SK-N-SH treated with all-trans-retinoic acid at 6 μM for 48 hours (cell line): ENCODE results near the gene ORC3.

Experiments used
- ATAC-seq: fragments of 200-7000 bp; cut with Tn5 transposase; 3 replicates; pipeline ENCODE4 v1.9.1; 2020; ENCODE audit warnings: mild to moderate bottlenecking, moderate library complexity
- ARNTL ChIP-seq: fragments of 450-650 bp; formaldehyde crosslinking; IDR thresholded peaks from 2 replicates; pipeline ENCODE4 v1.5.0; 2020; ENCODE audit warnings: low read depth, mild to moderate bottlenecking, moderate library complexity, borderline replicate concordance
- BACH2 ChIP-seq: fragments of 250-450 bp; sonication (Bioruptor Pico); IDR thresholded peaks from 2 replicates; pipeline ENCODE4 v1.9.0; 2021; ENCODE audit warnings: mild to moderate bottlenecking, borderline replicate concordance
- CSDC2 ChIP-seq: fragments of 250-450 bp; sonication (Bioruptor Pico); IDR thresholded peaks from 2 replicates; pipeline ENCODE4 v1.5.0; 2020; ENCODE audit warnings: mild to moderate bottlenecking, moderate library complexity
- OSR1 ChIP-seq: fragments of 250-450 bp; sonication (Bioruptor Pico); IDR thresholded peaks from 2 replicates; pipeline ENCODE4 v1.8.0; 2022; ENCODE audit warnings: moderate library complexity, mild to moderate bottlenecking, inconsistent platforms
- PATZ1 ChIP-seq: fragments of 250-450 bp; sonication (Bioruptor Pico); IDR thresholded peaks from 2 replicates; pipeline ENCODE4 v1.8.0; 2020; ENCODE audit warnings: mild to moderate bottlenecking, moderate library complexity, borderline replicate concordance
- POU6F1 ChIP-seq: fragments of 250-450 bp; sonication (Bioruptor Pico); IDR thresholded peaks from 2 replicates; pipeline ENCODE4 v1.8.0; 2021; ENCODE audit warnings: low read depth, mild to moderate bottlenecking, moderate library complexity, borderline replicate concordance
- RARB ChIP-seq: fragments of 250-450 bp; sonication (Bioruptor Pico); IDR thresholded peaks from 2 replicates; pipeline ENCODE4 v1.8.0; 2021; ENCODE audit warnings: mild to moderate bottlenecking, moderate library complexity
- TOX ChIP-seq: fragments of 250-450 bp; sonication (Bioruptor Pico); IDR thresholded peaks from 2 replicates; pipeline ENCODE4 v1.8.0; 2021; ENCODE audit warnings: mild to moderate bottlenecking, moderate library complexity, borderline replicate concordance
- TSHZ2 ChIP-seq: fragments of 250-450 bp; sonication (Bioruptor Pico); IDR thresholded peaks from 2 replicates; pipeline ENCODE4 v1.5.0; 2020; ENCODE audit warnings: mild to moderate bottlenecking, moderate library complexity
- ZC3H10 ChIP-seq: fragments of 250-450 bp; sonication (Bioruptor Pico); IDR thresholded peaks from 2 replicates; pipeline ENCODE4 v1.5.1; 2021; ENCODE audit warnings: mild to moderate bottlenecking, moderate library complexity
- ZFP30 ChIP-seq: fragments of 450-650 bp; formaldehyde crosslinking; IDR thresholded peaks from 2 replicates; pipeline ENCODE4 v1.5.0; 2022; ENCODE audit warnings: mild to moderate bottlenecking, moderate library complexity
- ZNF565 ChIP-seq: fragments of 450-650 bp; formaldehyde crosslinking; conservative IDR thresholded peaks from 2 replicates; pipeline ENCODE4 v1.5.0; 2020; ENCODE audit warnings: low read depth, mild to moderate bottlenecking, moderate library complexity
- ZNF8 ChIP-seq: fragments of 450-650 bp; formaldehyde crosslinking; IDR thresholded peaks from 2 replicates; pipeline ENCODE4 v1.5.0; 2020; ENCODE audit warnings: mild to moderate bottlenecking, moderate library complexity
- TF ChIP-seq, protein P1 (sequence below): fragments of 250-450 bp; sonication (Bioruptor Pico); IDR thresholded peaks from 2 replicates; pipeline ENCODE4 v1.5.1; 2020; ENCODE audit warnings: low read depth, mild to moderate bottlenecking, moderate library complexity

Gene ORC3

GRCh38 chr6:87561017-87561416, 28.9 kb upstream of the ORC3 start:
- no peak for TF ChIP-seq PATZ1 (CRISPR knock-in tag)
- no peak for TF ChIP-seq POU6F1 (CRISPR knock-in tag)
- TF ChIP-seq TSHZ2: no peak
- ATAC-seq: peak; percentile 59; the same call in 2 of the 3 replicates

DNA sequence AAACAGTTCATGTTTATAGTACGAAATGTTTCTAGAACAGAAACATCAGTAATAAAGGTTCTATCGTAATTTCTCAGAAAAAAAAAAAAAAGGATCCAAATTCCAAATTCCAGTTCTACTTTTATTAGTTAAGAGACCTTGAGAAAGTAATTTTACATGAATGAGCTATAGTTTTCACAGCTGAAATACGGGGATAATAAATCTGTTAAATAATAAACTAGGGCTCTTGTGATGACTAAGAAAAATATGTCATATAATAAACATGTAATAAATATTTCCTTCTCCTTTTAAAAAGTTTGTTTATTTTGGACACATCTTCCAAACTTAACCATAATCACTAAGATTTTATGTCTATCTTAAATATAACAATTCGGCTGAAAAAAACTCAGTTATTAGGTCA, 17.9 kb upstream of the ORC3 start:
- ATAC-seq: no peak
- no peak for TF ChIP-seq ZFP30 (CRISPR knock-in tag)
- TF ChIP-seq ZC3H10: no peak
- no peak for TF ChIP-seq POU6F1 (CRISPR knock-in tag)

GRCh38 chr6:87572883-87573282, 17.1 kb upstream of the ORC3 start:
- TF ChIP-seq ZNF565 (no peak), POU6F1 (CRISPR knock-in tag) (no peak), TSHZ2 (no peak), OSR1 (CRISPR knock-in tag) (no peak), RARB (no peak), BACH2 (CRISPR knock-in tag) (no peak), ZNF8 (CRISPR knock-in tag) (no peak), ARNTL (no peak), CSDC2 (no peak), TOX (no peak)
- TF ChIP-seq, protein P1, sequence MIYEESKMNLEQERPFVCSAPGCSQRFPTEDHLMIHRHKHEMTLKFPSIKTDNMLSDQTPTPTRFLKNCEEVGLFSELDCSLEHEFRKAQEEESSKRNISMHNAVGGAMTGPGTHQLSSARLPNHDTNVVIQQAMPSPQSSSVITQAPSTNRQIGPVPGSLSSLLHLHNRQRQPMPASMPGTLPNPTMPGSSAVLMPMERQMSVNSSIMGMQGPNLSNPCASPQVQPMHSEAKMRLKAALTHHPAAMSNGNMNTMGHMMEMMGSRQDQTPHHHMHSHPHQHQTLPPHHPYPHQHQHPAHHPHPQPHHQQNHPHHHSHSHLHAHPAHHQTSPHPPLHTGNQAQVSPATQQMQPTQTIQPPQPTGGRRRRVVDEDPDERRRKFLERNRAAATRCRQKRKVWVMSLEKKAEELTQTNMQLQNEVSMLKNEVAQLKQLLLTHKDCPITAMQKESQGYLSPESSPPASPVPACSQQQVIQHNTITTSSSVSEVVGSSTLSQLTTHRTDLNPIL: no peak
- TF ChIP-seq, all 23 proteins: peak for 0
- ATAC-seq: no peak
